OCI-LY3 (cell line): Measurements from ENCODE around the gene HLTF.

Experiments used
- CTCF ChIP-seq: fragments of 200-600, 300-600 bp; sonication (generic); IDR thresholded peaks from 2 replicates; pipeline ENCODE4 v1.5.1; 2014; ENCODE audit warnings: antibody characterized with exemption, low read length, low read depth
- EZH2phosphoT487 ChIP-seq: fragments of 200-600 bp; shearing (Covaris generic); IDR thresholded peaks from 2 replicates; pipeline ENCODE4 v1.6.1; 2018; ENCODE audit warnings: antibody characterized with exemption, mixed run types, low read depth

GRCh38 chr3:148992027-148992634, 94.2 kb downstream of the HLTF start:
- TF ChIP-seq CTCF: no peak
- TF ChIP-seq EZH2phosphoT487: no peak
